Measurements from ENCODE around the gene QRFP. TPM values are rescaled to one million over a fixed set of nuclear protein-coding genes. Genes with fewer than 3 reads are reported as not detected.
"Not testable (repeated sequence)": the region's sequence is repeated elsewhere in the genome, so short reads cannot be mapped to it uniquely, and the experiment has no call there.

QRFP gene
- total RNA-seq, 1 donor from 2014 or later, result under 0.01 TPM

DNA sequence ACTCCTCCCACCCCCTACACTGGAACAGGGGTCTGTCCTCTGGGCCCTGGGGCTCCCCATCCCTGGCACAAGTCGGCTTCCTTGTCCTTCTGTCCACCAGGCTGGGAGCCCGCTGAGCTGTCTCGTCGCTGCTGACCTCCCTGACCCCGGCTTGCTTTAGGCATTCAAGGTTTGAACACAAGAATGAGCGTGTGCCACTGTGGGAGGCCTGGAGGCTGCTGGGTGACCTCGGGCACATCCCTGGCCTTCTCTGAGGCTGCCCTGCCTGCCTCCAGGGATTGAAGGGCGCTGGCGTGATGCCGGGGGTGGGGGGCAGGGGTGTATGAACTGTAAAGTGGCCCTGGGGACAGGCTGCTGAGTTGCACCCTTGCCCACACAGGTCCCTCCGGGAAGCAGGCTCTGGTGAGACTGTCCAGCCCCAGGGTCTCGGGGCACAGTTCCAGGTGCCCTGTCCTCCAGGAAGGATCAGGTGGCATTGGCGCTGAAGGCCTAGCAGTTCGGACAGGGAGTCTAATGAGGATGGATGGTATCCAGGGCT is 24.2 kb upstream of the QRFP start:
- no peak for FAIRE-seq
- DNase-seq (ENCODE audit: low spot score in 2 of 2), result no peak

DNA sequence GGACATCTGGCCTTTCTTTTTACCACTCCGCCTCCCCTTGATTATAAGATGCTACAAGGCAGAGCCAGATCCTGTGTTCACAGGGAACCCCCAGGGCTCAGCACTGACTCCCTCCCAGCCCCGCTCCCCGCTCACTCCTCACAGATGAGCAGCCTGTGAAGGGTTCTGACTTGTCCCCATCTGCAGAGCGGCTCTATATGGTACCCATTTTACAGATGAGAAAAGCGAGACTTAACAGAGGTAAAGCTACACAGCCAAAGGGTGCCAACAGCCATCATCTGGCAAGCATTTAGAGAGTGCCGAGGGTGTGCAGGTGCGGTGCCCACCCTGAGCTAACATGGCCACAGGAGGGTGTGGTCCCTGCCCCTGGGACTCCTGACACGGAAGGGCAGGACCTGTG is 23.6 kb upstream of the QRFP start:
- DNase-seq (ENCODE audit: low spot score in 2 of 2) (no peak), FAIRE-seq (no peak)

GRCh38 chr9:130919559-130920145 is 23.0 kb upstream of the QRFP start:
- no peak for FAIRE-seq
- no peak for DNase-seq (ENCODE audit: low spot score in 2 of 2)

- DNase-seq (ENCODE audit: low spot score in 2 of 2) (peak; percentile 63 to 75), FAIRE-seq (no peak)
Observed at GRCh38 chr9:130918826-130919558, 22.4 kb upstream of the QRFP start.

- no peak for FAIRE-seq
- DNase-seq (ENCODE audit: low spot score in 2 of 2), result no peak
Observed at GRCh38 chr9:130918101-130918825, 21.7 kb upstream of the QRFP start.

DNA sequence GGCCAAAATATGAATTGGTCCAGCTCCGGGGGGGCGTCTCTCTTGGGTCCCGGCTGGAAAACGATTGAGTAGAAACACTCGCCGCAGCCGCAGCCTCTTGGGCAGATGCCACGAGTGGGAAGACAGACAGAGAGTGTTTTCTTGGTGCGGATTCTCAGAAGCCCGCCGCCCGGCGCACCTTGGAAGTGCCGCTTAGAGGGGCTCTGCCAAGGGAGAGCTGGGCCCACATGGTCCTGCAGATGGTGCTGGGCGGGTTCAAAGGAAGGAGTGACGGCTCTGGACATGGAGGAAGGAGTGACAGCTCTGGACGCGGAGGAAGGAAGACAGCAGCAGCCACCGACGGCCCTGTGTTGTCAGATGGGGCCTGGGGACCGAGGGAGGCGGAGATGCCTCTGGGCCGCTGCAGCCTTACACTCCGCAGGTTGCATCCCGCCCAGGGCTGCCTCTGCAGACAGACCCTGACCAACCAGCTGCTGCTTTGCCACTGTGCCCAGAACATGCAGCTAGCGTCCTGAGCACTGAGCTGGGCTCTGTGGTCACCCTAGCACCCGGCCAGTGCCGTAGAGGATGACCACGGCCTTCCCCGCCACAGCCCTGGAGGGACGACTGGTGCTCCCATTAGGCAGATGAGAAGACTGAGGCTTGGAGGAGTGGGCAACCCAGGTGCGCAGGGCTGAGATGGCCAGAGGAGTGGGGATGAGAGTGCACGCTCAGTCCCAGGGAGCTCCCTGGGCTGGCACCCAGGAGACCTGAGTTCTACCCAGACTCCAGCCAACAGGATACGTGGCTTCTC is 20.8 kb upstream of the QRFP start:
- no peak for FAIRE-seq

GRCh38 chr9:130915096-130915447 is 18.5 kb upstream of the QRFP start:
- no peak for DNase-seq (ENCODE audit: low spot score in 2 of 2)
- no peak for FAIRE-seq

More for the DNA sequence above, 20.8 kb upstream of the QRFP start:
- no peak for DNase-seq (ENCODE audit: low spot score in 2 of 2)

DNA sequence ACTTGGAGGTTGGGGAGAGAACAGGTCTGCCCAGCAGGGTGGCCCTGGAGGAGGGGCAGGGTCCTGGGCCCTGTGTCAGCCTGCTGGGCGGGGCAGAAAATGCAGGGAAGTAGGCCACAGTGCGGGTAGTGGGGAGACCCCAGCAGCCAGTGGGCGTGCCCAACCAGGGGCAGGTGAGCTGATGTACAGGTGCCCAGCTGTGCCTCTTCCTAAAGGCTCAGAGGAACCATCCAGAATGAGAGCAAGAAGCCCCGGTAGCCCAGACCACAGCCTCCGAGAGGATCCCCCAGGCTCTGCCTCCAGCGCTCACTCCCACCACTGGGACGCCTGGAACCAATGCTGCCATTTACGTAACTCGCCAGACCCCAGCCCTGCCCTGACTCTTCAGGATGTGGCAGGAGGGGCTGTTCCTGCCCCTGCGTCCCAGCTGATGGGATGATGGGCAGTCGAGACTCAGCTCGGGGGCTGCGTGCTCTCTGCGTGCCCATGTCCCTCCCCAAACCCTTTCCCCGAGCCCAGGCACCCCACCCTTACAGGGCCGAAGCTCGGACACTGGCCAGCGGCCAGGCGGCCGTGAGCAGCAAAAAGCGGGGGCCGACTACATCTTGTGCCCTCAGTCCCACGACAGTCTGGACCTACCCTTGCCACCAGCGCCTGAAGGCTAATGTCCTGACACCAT is 17.9 kb upstream of the QRFP start:
- DNase-seq (ENCODE audit: low spot score in 2 of 2) (no peak), FAIRE-seq (no peak)

DNA sequence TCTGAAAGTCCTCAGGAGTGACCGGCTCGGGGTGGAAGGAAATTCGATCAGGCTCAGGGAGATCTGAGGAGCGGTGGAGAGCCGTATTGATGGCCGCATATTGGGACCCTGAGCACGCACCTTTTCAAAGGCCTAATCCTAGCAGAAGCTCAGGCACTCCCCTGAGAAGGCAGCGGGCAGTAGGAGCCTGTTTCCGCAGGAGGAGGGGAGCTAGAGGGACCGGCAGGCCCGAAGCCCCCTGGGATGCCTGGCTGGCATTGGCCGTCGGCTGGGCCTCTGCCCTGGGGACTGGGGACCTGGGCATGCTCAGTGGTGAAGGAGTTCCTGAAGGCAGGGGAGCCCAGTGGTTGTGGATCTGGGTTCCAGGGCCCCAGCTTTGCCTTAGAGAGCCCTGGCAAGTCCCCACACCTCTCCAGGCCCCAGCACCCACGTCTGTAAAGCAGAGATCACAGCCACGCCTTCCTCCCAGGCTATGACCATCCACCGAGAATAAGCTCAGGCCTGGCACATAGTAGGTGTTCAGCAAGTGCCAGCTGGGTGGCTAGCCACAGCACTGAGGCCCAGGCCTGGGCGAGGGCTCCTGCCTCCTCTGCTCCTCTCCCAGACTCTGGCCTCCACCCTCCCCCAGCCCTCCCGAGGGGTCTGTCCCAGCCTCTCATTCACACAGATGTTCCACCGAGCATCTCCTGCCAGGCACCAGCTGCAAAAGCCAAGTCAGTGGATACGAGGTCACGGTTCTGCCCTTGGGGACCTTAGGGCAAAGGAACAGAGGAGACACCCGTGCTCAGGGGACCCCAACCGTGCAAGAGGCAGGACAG is 17.2 kb upstream of the QRFP start:
- no peak for DNase-seq (ENCODE audit: low spot score in 2 of 2)
- no peak for FAIRE-seq

DNA sequence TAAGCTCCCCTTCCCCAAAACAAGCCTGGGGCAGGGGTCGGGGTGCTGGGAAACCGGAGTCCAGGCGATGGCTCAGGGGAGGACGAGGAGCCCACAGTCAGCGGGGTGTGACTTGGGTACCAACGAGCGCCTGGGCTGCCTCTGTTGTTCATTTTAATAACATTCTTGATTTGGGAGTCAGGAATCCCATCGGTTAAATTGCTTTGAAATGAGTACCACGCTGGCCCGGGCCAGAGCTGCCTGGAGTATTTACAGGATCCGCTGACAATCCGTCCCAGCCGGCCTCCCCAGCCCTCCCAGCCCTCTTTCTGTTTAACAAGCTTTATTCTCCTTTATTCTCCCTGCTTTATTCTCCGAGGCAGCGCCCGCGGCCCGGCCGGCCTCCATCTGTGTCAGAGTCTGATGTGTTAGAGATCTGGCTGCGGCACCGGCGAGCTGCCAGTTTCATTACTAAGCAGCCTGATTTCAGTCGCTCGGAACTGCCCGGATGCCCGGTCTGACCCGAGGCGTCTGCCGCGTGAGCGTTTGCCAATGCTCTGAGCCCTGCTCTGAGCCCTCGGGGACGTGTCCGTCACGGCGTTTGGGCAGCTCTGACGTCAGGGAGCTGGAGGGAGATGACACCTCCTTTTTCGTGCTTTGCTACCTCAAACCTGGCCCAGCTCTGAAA is 16.5 kb upstream of the QRFP start:
- peak in 1 of 2 donors; percentile 62 for DNase-seq (ENCODE audit: low spot score in 2 of 2)
- FAIRE-seq, result no peak

GRCh38 chr9:130911254-130912049 is 14.8 kb upstream of the QRFP start:
- DNase-seq (ENCODE audit: low spot score in 2 of 2) (no peak), FAIRE-seq (no peak)

- DNase-seq (ENCODE audit: low spot score in 2 of 2); FAIRE-seq: not testable (repeated sequence)
Observed at GRCh38 chr9:130910670-130911069, 14.1 kb upstream of the QRFP start.

GRCh38 chr9:130910041-130910440 is 13.4 kb upstream of the QRFP start:
- not testable (repeated sequence) for DNase-seq (ENCODE audit: low spot score in 2 of 2); FAIRE-seq

- FAIRE-seq (no peak), DNase-seq (ENCODE audit: low spot score in 2 of 2) (no peak)
Observed at GRCh38 chr9:130908878-130909355, 12.3 kb upstream of the QRFP start.

GRCh38 chr9:130908146-130908877 is 11.7 kb upstream of the QRFP start:
- FAIRE-seq (no peak), DNase-seq (ENCODE audit: low spot score in 2 of 2) (no peak)

DNA sequence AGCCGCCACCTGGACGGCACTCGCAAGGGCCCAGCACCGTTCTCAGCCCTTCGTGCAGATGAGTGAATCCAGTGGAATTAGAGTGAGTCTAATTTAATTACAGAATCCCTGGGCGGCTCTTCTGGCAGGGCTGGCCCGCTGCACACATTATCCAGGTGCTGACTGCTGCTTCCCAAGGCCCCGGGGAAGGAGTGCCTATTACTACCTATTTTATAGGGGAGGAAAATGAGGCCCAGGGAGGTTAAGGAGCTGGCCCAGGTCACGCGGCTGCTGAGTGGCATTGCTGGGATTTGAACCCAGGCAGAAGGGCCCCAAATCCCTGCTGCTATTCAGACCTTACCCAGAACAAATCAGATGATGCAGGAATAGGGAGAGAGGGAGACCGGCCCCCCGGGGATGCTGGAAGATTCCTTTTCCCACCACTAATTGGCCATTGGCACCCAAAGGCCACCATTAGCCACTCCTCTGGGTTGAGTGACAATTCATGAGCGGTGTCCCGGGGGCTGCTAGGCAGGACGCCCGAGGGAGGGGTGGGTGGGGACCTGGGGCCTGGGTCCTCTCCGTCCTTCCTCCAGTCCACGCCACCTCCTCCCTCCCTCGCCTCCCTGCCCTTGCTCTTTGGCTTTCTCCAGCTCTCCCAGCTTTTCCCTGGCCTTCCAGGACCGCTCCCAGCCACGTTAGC is 10.3 kb upstream of the QRFP start:
- no peak for DNase-seq (ENCODE audit: low spot score in 2 of 2)
- no peak for FAIRE-seq

Data from frontal cortex (tissue), 4 donors.